EL (cell line): Measurements from ENCODE around the gene NTF4.
"Not testable (repeated sequence)": the region's sequence is repeated elsewhere in the genome, so short reads cannot be mapped to it uniquely, and the experiment has no call there.

Experiments used
- DNase-seq: peaks from one replicate; pipeline ENCODE4 v3.0.0-alpha.2; 2016

The NTF4 gene

GRCh38 chr19:49086296-49086695 is 21.7 kb upstream of the NTF4 start:
- DNase-seq, result no peak

GRCh38 chr19:49085868-49086232 is 21.2 kb upstream of the NTF4 start:
- no peak for DNase-seq

DNA sequence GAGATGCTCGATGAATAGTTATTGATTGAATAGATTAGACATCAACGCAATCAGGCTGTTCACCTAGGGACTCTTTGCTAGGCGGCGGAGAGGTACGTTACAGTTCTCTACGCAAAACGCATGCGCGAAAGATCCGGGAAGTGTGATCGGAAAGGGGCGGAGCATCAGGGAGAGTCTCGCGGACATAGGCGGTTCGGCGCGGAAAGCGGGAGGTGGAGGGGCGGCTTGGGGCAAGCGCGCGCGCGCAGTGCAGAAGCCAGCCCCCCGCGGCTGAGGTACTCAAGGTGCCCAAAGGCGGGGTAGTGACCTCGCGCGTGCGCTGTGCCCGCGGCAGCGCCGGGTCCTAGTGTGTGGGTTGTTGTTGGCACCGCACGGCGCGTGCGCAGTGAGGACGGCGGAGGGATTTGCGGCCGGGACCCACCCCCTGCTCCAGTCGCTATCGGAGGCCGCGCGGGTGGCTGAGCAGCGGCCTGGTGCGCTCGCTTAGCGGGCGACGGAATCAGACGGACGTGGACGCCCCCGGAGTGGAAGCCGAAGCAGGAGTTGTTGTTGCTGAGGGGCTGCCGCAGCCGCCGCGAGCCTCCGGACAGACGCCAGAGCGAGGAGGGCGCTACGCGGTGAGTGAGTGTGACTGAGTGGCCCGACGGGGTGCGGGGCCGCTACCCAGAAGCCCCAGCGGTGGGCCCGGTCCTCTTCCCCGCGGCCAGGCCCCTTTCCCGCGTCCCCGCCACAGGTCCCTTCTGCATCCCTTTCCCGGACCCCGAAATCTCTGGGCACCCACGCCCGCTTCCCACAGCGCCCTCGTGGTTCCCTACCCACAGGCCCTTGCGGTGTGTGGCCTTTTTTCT is 20.6 kb upstream of the NTF4 start, which contains the start of gene SNRNP70:
SNRNP70 (plus strand) TSS at position 432 of the 848 bp plus-strand sequence. CDS start 964 bp downstream, outside the sequence.
- DNase-seq, result peak; percentile 99

DNA sequence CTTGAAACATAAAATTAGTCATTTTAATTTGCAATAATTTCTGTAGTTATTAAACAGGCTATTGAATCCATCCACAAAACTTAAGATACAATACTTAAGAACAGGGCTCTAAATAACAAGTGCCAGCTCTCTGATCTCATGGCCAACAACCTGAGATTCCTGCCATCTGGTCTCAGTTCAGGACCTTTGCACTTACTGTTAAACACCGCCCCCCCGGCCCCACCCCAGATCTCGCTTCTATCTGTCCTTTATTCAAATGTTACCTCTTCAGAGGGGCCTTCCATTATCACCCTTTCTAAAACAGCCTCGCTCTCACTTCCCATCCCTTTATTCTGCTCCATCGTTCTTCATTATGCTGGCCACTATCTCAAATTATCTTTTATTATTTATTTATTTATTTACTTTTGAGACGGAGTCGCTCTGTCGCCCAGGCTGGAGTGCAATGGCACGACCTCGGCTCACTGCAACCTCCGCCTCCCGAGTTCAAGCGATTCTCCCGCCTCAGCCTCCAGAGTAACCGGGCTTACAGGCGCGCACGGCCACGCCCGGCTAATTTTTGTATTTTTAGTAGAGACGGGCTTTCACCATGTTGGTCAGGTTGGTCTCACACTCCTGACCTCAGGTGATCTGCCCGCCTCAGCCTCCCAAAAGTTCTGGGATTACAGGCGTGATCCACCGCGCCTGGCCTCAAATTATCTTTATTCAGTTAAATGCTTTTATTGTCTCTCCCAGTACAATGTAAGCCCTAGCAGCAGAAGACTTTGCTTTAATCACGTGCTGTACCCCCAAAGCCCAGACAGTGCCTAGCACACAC is 19.8 kb upstream of the NTF4 start:
- DNase-seq, result no peak

GRCh38 chr19:49081273-49081672 is 16.7 kb upstream of the NTF4 start:
- no peak for DNase-seq

- no peak for DNase-seq
Observed at GRCh38 chr19:49080392-49080791, 15.8 kb upstream of the NTF4 start.

- DNase-seq, result peak; percentile 65
Observed at GRCh38 chr19:49074869-49075268, 10.3 kb upstream of the NTF4 start.

DNA sequence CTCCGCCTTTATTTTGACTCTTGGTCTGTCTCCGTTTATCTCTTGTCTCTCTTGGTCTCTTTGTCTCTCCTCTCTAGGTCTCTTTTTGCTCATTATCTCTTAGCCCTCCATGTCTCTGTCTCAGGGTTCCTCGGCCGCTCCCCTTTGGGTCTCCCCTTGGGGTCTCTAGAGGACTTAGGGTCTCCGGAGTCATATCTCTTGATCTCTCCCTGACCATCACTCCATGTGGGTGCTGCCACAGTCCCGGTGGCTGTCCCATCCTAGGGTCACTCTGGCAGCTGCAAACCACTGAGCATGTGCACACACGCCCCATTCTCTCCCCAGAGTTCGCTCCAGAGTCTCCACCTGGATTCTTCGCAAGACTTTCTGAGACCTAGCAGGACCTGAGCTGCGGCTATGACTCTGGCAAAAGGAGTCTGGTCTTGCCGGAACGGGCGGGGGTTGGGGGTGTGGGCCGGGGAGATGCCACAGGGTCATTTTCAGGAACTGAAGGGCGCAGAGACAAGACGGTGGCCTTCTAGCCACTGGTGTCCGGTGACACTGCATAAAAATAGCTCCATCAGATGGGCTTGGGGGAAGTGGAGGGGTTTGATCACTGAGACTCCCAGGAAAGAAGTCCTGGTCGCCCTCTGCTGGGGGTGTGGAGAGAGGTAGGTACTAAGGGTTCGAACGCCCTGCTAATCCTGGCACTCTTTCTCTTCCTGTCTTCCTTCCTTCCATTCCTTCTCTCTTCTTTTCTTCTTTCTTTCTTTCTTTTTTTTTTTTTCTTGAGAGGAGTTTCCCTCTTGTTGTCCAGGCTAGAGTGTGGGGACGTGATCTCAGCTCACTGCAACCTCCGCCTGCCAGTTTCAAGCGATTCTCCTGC is 9.1 kb upstream of the NTF4 start:
- DNase-seq, result peak; percentile 55

DNA sequence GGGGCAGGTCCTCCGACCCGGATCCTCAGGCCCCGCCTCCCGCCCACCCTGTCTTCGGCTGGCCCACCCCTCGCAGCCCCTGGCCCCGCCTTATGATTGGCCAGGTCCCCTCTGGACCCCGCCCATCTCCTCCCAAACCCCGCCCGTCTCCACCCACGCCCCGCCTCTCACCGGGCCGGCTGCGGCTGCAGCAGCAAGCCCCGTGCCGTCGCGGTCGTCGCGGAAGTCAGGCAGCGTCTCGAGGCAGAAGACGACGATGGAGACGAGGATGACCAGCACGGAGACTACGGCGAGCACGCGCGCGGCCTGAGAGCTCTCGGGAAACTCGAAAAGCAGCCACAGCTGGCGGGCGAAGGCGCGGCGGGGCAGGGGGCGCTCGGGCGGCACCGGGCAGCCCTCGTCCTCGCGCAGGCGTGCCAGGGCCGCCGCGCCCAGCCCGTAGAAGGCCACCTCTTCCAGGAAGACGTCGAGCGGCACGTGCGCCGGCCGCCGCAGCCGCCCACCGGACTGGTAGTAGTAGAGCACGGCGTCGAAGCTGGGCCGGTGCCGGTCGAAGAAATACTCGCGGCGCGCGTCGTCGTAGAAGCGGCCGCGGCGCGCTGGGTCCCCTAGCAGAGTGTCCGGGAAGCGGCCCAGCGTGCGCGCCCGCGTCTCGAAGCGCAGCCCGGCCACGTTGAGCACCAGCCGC is 7.4 kb upstream of the NTF4 start:
- DNase-seq, result no peak

- no peak for DNase-seq
Observed at GRCh38 chr19:49070416-49070815, 5.8 kb upstream of the NTF4 start.

DNA sequence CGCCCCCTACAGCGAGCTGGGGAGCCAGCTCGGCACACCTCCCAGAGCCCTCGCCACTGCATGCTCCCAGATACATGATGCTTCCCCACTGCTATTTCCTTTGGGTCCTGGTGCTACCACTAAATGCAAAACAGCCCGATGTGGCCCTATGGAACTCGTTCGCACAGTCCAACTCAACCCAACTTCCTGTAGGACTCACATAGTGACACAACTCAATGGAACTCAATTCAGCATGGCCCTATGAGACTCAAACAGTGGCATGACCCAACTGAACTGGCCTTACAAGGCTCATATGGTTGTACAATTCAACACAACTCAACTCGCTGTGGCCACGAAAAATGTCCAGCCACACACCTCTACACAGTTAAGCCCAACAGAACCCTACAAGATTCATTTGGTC is 4.4 kb upstream of the NTF4 start:
- DNase-seq, result no peak

DNA sequence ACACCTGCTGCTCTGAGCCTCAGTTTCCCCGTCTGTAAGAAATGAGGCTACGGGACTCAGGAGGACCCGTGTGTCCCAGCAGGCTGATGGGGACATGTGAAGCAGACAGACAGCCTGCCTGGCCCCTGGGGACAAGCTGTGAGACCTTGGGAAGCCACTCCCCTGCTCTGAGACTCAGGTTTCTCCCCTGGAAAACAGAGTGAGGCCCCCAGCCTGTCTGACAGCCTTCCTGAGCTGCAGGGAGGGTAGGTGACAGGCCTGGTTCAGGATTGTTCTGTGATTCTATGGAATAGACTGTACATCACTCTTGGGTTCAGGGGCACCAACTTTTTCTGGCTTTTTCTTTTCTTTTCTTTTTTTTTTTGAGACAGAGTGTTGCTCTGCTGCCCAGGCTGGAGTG is 2.9 kb upstream of the NTF4 start:
- DNase-seq, result no peak

- no peak for DNase-seq
Observed at GRCh38 chr19:49065905-49066512, 1.4 kb upstream of the NTF4 start.

GRCh38 chr19:49064029-49064629 is 489 bp downstream of the NTF4 start:
- DNase-seq, result no peak

- DNase-seq, result no peak
Observed at GRCh38 chr19:49061445-49061844, 3.2 kb downstream of the NTF4 start.

DNA sequence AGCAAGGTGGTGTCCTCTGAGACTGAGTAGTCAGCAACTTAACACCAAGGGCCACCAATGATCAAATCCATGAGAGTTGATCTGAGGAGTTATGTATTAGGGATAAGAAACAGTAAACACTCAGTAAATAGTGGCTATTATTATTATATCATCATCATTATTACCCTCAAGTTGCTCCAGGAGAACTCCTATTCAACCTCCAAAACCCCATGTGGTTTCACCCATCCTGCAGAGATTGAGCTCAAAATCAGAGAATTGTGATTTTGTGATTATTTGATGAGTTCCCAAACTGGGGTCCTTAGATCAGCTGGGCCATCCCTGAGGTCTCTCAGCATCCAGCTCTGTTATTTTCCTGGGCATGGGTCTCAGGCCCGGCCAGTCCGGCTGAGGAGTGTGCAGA is 3.6 kb downstream of the NTF4 start:
- DNase-seq, result no peak

- DNase-seq, result no peak
Observed at GRCh38 chr19:49059053-49059452, 5.6 kb downstream of the NTF4 start.

DNA sequence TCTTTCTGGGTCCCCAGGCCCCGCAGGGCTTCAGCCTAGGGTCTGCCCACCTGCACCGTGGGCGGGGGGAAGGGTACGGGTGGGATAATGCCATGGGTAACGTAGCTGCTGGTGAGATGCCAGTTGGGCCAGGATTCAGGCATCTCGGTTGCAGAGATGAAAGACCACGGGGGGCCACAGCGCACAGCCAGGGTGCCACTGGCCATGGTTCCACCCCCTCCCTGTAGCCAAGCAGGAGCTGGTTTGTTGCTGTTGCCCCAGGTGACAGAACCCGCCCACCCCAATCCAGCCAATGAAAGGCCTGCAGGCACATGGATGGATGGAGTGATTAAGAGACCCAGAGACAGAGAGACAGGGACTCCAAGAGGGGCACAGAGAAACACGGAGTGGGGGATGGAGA is 6.1 kb downstream of the NTF4 start:
- peak; percentile 43 for DNase-seq

- DNase-seq, result peak; percentile 84
Observed at GRCh38 chr19:49057636-49058234, 6.9 kb downstream of the NTF4 start, which contains the start of gene CGB7. CGB7 (minus strand) TSS chr19:49057749; CDS start chr19:49055375, 2,374 bp downstream.

GRCh38 chr19:49056902-49057596 is 7.6 kb downstream of the NTF4 start:
- DNase-seq, result not testable (repeated sequence)
